Measurements from ENCODE around the gene GADD45GIP1.

DNA sequence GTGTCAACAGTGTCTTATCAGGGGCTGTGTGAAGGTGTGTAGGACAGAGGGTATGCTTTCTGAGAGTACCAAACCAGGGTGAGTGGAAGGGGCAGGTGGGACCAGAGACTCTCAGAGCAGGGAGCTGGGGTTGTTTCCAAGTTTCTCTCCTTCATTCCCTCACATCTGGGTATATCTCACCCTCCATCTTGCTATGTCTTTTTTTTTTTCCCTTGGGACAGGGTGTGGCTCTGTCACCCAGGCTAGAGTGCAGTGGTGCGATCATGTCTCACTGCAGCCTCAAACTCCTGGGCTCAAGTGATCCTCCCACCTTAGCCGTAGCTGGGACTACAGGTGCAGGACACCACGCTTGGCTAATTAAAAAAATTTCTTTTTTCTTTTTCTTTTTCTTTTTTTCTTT is 23.0 kb upstream of the GADD45GIP1 start:
- TF ChIP-seq, protein P1, sequence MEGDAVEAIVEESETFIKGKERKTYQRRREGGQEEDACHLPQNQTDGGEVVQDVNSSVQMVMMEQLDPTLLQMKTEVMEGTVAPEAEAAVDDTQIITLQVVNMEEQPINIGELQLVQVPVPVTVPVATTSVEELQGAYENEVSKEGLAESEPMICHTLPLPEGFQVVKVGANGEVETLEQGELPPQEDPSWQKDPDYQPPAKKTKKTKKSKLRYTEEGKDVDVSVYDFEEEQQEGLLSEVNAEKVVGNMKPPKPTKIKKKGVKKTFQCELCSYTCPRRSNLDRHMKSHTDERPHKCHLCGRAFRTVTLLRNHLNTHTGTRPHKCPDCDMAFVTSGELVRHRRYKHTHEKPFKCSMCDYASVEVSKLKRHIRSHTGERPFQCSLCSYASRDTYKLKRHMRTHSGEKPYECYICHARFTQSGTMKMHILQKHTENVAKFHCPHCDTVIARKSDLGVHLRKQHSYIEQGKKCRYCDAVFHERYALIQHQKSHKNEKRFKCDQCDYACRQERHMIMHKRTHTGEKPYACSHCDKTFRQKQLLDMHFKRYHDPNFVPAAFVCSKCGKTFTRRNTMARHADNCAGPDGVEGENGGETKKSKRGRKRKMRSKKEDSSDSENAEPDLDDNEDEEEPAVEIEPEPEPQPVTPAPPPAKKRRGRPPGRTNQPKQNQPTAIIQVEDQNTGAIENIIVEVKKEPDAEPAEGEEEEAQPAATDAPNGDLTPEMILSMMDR (conservative IDR thresholded peaks at IDR 0.05; ENCODE audit: low read length) = no peak
- no peak for TF ChIP-seq EZH2phosphoT487 (IDR thresholded peaks at IDR 0.05; ENCODE audit: borderline replicate concordance)
